Stimulated activated CD4-positive, alpha-beta T cell treated with anti-CD3 and anti-CD28 coated beads, TNF-alpha, amount 100 ng/mL, for 1 hour (primary cell): Measurements from ENCODE around the gene HIC1.

Experiments
- DNase-seq, 3 donors: peaks; one replicate each; pipeline ENCODE4 v3.0.0-alpha.2; 2020; ENCODE audit warnings: low read depth in 3 of 3, low spot score in 1 of 3

HIC1 gene

DNA sequence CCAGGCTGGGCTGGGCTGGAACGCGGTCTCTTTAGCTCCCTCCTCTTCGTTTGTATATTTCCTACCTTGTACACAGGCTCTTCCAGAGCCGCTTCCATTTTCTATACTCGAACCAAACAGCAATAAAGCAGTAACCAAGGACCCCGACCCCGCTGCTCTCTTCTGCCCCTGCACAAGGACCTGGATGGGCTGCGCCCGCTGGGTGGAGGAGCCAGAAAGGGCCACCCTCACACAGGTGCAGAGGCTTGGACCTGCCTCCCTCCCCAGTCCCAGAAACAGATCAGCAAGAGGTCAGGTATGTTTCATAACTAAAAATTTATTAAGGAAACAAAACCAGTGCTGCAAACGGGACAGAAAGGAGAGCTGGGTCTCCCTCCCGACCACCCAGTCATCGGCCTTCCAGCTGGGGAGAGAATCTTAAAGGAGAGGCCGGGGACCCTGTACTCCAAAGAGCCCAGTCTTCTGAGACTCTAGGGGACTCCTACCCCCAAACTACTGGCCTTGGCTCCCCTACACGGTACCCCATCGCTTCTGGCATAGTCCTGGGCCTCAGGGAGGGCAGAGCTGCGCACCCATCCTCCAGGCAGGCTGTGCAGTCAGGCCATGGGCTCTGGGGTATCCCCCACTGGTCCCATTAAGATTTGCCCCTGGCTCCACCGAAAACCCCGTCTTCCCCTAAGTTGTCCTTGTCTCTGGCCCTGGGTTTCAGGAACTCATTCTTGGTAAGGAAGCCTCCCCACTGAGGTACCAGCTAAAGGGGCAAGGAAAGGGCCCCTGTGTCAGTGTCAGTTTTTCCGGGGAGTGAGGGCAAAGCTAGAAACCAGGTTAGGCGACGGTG is 4.9 kb downstream of the HIC1 start:
- DNase-seq, result no peak

DNA sequence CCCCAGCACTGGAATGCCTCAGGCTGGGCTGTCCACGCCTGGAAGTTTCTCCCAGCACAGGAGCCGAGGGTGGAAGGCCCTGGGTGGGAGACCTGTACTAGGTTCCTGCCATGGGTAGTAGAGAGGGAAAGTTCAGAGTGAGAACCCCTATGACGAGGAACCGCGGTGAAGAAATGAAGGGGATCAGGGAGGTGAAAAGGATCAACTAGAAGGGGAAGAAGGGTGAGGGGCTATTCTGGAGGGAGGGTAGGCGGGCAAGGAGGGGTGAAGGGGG is 5.4 kb downstream of the HIC1 start:
- DNase-seq, result no peak

DNA sequence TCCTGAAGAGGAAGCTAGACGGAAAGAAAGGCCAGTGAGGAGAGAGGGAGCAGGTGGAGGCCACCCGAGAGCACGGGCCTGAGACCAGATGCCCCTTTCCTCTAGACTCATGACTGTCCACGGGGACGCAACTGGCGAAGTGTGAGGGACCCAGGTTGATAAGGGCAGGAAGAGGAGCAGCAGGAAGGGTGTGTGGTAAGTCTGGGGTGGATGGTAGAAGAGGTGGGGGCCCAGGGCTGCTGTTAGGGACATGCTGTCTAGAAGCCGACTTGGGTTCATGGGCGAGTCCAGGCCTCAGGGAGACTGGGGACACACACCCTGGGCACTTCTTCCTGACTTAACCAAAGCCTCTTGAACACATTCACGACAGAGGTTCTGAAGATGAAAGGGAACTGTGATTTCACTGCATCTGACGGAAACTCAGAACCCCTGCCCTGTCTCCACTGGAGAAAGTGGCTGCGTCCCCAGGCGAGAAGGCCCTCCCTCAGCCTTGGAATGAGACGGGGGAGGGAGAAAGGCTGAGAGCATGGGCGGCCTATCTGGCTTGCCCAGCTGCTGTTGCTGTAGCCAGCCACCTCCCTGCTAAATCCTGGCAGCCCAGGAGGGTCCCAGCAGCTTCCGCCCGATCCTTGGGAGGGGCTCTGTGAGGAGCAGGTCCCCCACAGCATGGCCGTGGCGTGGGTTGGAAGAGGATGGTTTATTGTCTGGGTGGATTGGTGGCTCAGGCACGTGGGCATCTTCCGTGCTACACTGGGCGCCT is 6.0 kb downstream of the HIC1 start:
- no peak for DNase-seq

DNA sequence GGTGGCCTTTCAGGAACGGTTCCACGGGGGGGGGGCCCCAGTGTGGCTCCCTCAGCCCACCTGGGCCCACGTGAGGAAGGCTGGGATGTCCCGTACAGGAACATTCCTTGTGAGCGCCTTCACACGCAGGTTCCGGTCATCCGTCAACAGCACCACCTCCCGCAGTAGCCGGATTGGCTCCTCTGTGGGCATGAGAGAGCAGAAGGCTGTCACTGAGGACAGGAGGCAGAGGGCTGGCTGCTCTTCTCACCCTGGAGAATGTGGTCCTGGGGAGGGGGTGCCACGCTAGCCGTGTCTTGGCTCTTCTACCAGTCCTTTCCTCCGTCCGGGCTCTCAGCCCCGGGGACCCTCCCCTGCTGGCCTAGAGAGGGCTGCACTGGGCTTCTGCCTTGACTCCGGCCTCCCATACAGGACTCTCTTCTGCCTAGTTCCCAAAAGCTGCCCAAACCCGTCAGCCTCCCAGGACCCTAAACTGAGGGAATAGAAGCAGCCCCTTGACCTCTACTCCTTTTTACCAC is 6.6 kb downstream of the HIC1 start:
- no peak for DNase-seq

DNA sequence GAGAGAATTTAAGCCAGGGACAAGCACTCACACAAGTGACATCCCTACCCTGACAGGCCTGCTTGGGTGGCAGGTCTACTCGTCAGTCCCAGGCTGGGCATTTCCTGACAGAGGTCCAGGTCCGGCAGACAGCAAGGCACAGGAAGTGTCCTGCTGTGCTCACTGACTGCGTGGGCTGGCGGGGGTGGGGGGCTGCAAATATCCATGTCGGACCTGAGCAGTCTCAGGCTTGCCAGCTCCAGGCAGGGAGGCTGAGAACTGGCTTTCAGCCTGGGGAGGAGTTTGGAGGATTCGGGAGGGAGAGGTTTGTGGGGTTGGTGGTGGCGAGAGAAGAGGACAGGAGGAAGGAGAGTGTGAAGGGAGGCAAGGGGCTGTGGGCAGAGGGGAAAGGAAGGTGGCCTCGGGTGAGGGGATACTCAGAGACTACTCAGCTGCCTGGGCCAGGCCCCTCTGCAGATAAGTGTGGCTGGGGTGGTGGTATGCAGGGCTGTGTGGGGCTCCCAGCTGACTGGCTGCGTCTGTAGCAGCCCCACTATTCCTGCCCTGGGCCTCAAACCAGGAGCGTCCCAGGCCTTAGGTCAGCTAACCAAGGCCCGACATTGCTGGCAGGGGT is 7.8 kb downstream of the HIC1 start:
- DNase-seq, result no peak

DNA sequence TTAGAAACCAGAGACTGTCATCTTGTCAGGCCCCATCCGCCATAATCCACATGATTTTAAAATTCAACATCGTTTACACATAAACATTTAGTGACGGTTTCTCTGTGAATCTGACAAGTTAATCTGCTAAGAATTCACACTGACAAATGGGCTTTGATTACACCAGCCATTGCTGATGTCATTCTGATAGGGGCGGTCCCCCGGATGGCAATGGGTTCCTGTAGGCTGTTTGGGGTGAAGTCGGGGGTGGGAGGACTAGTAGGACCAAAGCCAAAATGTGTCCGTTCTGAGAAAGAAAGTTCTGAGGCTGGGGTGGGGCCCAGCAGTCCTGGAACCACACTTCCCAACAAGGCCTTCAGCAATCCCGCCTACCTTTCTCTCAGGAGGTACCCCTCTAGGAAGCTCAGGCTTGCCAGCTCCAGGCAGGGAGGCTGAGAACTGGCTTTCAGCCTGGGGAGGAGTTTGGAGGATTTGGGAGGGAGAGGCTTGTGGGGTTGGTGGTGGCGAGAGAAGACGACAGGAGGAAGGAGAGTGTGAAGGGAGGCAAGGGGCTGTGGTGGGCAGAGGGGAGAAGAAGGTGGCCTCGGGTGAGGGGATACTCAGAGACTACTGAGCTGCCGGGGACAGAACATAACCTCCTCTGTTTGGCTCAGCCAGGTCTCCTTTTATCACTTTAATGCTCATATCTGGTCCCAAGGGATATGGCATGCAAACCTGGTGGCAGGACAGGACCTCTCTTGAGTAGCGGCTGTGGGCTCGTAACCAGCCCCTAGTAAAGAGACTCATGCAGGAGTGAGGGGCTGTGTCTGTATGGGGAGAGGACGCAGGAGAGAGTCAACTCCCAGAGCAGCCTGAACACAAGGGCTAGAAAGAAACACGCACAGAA is 8.6 kb downstream of the HIC1 start:
- DNase-seq, result no peak

DNA sequence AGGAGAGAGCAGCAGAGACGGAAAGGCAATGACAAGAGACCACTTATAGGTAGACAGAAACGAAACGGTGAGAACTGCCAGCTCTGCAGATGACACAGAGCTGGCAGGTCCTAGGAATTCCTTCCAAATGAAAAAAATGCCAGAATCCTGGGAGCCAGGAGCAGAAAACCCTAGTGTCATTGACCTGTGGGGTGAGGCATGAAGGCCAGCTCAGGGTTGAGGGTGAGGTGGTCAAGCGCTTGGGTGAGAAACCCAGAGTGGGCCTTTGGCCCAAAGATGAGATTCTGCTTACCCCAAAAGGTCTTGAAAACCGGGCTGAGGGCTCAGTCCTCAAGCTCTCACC is 9.2 kb downstream of the HIC1 start:
- DNase-seq, result no peak

DNA sequence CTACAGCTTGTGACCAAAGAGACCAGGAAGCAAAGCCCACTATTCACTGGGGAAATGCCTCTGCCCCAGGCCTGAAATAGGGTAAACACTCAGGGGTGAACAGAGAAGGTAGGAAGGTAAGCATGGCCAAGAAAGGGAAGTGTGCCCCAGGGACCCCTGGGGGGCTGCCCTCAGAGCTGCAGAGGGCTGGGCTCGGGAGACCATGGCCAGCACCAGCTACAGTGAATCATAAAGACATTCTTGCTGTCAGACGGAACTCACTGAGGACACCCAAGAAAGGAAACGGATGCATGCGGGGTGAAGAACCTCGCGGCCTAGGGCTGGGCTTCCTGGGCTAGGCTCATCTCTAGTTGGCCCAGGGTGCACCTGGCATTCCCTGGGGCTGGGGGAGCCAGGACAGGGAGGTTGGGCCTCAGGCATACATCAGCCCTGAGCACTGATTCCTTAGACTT is 9.6 kb downstream of the HIC1 start:
- DNase-seq, result no peak

DNA sequence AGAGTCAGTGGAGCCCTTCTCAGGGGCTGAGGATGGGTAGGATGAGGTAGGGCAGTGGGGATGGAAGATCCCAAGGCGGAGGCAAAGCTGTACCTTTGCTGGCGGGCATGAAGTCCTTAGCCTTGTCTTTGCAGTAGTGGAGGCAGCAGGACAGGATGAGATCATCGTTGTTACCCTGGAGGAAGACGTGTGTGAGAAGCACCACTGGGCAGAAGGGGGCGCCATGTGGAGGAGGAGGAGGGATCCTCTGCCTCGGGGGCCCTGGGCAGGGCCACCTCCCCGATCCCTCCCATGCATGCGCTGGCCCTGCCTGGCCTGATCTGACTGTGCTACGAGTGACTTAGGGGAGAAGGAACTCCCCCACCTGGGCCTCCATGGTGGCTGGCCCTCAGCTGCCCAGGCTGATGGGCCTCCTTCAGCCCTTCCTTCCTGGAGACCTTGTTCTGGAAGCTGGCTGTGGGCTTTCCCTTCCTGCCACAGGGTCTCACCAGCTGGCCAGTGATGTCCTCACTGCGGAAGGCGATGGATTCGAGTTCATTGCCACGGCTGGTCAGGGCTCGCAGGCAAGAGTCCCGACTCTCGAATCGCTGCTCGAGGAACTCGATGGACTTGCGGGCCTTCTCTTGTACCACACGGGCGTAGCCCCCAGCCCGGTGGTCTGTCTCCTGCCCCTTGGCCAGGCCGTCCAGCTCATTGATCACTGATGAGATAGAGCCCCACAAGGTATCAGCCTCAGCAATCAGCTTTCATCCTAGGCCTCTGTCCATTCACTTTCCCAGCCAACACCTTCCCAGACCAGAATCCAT is 10.3 kb downstream of the HIC1 start:
- peak in 1 of 3 donors; percentile 50 for DNase-seq

DNA sequence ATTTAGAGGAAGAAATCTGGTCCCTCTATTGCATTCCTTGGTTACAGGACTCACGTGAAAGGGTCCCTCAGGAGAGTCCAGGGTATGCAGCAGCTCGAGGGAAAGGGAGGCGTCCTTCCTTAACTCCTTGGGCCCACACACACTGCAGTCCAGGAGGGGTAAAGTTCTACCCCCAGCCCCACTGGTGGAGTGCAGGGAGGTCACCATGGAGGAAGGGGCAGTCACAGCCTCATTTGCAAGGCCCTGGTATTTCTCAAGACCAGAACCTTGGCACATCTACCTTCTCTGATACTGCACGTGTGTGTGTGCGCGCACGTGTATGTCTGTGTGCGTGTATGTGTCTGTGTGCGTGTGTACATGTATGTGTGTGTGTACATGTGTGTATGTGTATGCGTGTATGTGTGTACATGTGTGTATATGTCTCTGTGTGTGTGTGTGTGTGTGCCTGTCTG is 11.1 kb downstream of the HIC1 start:
- no peak for DNase-seq

DNA sequence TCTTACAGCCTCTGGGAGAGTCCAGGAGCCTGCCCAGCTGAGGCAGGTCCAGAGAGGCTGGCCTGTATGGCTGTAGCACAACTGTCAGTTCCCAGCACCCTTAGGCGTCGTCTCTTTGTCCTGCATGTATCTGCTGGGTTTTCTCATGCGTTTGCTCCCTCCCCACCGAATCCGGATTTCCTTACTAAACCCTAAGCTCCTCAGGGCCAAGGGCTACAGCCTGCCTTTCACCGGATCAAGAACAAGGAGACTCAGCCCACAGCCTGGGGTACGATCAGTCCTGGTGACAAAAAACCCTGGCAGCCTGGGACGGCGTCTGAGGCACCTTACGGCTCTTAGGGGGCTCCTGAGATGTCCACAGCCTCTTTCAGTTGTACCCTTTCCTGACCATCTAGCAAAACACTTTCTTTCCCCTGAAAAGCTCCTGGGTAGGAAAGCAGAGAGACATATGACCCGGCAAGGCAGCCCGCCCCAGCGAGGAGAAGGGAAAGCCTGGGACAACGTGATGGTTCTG is 12.2 kb downstream of the HIC1 start:
- DNase-seq, result no peak

DNA sequence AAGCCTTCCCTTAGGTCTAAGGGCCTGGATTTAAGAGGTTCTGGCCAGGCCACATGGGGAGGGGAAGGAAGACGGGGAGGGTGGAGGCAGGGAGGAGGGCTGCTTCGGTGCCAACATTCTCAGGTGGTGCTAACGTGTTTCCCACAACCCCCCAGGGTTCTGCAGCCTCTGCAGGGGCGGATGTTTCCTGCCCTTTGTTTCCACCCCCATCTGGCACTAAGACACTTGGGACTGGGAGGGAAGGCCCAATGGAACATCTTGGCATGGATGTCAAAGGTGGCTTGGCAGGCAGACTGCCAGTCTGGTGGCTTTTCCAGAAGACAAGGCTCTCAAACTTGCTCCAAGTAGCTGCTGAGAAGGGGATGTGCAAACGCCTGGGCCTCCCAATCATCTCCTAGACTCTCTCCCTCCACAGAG is 12.7 kb downstream of the HIC1 start:
- DNase-seq, result no peak

DNA sequence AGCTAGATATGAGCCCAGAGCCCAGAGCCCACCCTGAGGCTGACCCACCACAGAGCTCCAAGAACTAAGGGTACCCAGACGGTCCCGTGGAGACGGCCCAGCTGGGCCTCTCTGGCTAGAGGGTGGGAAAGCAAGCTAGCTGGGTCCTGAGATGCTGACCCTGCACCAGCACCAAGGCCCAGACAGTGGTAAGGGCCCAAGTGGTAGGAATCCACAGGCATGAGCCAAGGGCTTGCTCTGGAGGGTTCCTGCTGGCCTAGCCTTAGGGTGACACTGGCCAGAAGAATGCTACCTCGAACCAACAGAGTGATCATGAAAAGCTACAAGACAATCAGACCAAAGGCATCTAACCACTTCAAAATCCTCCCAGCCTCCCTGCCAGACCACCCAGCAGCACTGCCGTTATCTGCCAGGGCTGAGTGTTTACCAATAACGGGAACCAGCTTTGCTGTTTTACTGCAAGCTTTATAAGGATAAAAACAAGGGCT is 13.2 kb downstream of the HIC1 start:
- DNase-seq, result no peak

DNA sequence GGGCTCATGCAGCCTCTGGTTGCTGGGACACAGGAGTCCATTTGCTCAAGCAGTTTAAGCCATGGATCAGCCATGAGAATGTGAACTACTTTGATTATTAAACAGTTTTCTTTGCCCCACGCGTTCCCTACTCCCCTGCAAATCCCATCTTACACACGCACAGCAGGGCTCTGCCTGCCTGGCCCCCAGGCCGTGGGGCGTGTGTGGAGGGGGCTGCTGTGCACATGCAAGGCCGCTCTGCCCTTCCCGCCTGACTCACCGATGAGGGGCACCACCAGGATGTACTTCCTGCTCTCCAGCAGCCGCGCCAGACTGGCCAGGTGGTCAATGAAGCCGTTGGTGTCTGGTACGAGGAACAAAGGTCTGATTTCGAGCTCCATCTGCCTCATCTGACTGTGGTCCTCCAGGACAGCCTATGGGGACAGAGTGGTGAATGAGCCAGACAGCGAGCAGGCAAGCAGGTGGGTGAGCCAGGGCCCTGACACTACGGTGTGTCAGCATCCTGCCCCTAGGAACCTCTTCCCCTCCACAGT is 13.7 kb downstream of the HIC1 start:
- no peak for DNase-seq

DNA sequence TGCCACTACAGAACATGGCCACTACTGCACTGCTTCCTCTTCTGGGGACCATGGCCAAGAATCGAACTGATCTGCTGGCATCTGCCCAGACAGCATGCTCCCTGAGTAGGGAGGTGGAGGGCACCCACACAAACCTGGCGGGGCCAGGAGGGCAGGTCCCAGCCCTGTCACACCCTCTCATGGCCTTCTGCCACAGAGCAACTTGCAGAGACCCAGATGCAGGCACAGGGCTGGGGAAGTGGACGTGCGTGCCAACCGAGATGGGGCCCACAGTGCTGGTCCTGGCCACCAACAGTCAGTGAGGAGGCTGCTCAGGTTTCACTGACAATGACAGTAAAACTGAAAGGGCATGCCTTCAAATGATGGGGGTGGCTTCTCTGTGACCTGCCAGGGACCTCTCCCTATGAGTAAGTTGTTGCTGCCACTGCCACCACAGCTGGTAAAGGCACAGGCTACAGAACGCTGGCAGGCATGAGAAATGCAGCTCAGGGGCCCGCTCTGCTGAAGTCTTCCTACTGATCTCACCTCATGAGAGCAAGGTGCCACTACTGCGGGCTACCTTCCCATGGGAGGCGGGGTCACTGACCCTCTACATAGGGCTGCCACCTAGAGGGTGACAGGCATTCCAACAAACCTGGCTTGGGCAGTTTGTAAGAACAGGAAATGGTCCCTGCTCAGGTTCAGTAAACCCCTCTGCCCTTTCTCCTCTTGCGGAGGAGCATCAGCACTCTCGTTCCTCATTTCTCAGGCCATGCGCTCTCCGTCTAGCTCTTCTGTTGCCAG is 15.5 kb downstream of the HIC1 start:
- DNase-seq, result no peak

DNA sequence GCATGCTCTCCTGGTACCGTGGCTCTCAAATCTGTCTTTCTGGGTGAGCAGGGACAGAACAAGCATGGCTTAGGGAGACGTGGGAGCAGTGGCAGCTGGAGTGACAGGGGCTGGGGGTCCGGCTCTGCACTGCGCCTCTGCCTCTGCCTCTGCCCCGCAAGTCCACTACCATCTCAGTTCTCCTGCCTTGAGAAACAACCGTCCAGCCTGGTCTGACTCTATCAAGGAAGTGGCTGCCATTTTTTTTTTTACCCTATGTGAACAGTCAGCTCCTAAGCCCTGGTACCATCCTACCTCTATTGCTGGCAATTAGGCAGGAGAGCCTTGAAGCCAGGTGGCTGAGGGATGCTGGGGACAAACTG is 16.1 kb downstream of the HIC1 start:
- no peak for DNase-seq

DNA sequence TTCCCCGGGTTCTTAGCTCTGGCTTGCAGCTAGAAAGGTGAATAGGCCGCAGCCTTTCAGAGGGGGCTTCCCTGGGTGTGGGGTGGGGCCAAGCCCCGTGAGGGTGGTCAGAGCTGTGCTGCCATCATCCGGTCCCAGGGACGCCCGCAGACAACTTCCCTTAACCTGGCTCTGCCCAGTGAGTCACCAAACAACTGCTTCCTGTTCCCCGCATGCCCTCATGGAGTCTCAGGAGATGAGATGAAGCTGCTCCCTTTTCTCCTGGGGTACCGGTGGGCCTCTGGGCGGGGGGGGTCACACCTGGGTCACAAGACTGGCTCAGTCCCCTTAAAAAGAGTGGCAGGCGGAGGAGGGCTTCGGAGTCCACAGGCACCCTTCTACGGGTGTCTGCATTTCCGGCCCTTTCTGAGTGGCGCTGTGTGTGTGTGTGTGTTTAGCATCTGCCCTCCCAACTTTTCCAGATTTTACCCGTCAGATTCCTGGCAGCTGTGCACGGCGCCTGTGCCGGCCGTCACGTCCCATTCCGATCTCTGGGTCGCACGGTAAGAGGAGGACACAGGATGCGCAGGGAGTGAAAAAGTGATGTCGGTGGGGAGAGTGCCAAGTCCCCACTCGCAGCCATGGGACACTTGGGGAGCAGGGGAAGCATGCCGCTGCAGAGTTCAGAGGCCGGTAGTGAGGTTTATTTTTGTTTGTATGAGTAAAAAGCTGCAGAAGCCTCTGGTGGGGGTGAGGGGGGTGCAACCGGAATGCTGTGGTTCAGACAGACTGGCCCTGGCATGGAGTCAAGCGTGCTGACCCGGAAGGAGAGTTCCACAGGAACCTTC is 16.8 kb downstream of the HIC1 start:
- no peak for DNase-seq

DNA sequence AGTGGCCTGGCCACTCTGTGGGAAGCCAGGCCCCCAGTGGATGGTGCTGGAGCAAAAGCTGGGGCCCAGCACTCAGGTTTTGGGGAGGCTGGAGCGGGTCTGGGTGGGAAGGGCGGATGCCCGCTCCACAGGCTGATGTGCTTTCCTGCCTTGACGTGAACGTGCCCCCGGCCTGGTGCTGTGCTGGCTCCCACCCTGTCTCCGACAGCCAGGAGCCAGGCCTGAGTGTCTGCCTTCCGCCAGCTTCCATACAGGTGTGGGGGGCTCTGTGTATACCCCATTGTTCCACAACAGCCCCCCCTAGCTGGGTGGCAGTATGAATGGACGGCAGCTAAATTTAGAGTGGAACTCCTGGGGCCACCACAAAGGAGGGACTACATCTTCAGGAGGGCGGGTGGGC is 20.0 kb downstream of the HIC1 start:
- no peak for DNase-seq
